Measurements from ENCODE around the gene SMURF1. TPM values are rescaled to one million over a fixed set of nuclear protein-coding genes. Genes with fewer than 3 reads are reported as not detected.
"Not testable (repeated sequence)": the region's sequence is repeated elsewhere in the genome, so short reads cannot be mapped to it uniquely, and the experiment has no call there.

SMURF1 gene
- total and polyA plus RNA-seq, 5 donors: 4.5 to 14.7 (median 9.5) TPM

DNA sequence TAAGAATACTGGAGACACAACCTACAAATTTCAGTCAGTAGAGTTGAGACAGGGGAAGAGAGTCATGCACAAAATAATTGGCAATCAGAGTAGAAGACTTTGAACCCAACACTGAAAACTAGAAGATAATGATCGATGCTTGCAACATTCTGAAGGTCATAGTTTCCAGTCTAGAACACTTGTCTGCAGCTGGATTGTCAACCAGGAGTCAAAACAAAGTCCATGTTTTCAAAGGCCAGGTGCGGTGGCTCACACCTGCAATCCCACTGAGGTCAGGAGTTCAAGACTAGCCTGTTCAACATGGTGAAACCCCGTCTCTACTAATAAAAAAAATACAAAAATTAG, 26.8 kb upstream of the SMURF1 start:
- Histone ChIP-seq H3K27me3 (ENCODE audit: control insufficient read depth, insufficient read depth) (no peaks in the 10 kb centered on the region), H3K4me3 (ENCODE audit: low read length) (no peak overlapping the region), H3K27ac (ENCODE audit: low read length) (no peak overlapping the region), H3K9me3 (ENCODE audit: control insufficient read depth, low read length) (no peaks in the 10 kb centered on the region), H3K4me1 (ENCODE audit: control insufficient read depth, insufficient read depth, low read length) (no peaks in the 10 kb centered on the region)
- ATAC-seq (no peak), DNase-seq (no peak)
- 88% methylated on average over 3 of the region's 3 CpGs for WGBS
- intact Hi-C loops (cut with DNase I): no loop called here

DNA sequence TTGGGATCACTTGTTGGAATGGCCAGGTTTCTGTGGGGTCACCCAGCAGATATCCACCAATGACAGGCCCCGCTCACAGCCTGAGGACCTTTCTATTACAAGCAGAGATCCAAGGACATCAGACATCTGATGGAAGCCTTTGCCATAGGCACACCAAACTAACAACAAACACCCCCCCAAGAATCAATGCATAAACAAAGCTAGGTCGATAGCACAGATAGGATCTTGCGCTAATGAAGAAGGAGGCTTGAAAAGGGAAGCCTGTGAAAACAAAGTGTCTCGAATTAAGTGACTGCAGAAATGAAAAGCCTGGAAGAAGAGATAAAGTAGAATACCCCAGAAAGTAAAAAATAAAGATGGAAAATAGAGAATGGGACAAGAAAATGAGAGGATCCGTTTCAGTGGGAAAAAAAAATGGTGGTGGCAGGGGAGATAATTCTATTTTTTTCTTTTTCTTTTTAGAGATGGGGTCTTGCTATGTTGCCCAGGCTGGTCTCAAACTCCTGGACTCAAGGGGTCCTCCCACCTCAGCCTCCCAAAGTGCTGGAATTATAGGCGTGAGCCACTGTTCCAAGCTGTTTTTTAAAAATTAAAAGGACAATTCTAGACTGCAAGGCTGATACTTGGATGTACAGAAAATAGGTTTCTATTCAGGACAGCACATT, 26.3 kb upstream of the SMURF1 start:
- Histone ChIP-seq H3K27ac (ENCODE audit: low read length) (no peak overlapping the region), H3K4me1 (ENCODE audit: control insufficient read depth, insufficient read depth, low read length) (no peaks in the 10 kb centered on the region), H3K9me3 (ENCODE audit: control insufficient read depth, low read length) (no peaks in the 10 kb centered on the region), H3K27me3 (ENCODE audit: control insufficient read depth, insufficient read depth) (no peaks in the 10 kb centered on the region), H3K4me3 (ENCODE audit: low read length) (no peak overlapping the region)
- intact Hi-C loops (cut with DNase I): no loop called here
- ATAC-seq: no peak
- no peak for DNase-seq
- WGBS: 81% methylated on average over 6 of the region's 6 CpGs

DNA sequence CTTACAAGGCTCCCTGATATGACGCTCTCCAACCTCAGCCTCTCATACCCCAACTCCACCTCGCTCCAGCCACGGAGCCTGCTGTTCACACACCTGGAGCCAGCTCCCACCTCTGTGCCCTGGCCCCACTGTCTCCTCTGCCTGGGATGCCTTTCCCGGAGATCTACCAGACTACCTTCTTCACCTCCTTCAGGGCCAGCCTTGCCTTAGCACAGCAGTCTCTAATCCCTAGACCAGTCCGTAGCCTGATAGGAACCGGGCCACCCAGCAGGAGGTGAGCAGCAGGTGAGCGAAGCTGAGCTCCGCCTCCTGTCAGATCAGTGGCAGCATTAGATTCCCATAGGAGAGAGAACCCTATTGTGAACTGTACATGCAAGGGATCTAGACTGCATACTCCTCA, 23.2 kb upstream of the SMURF1 start:
- no peak for DNase-seq
- no peak overlapping the region for H3K27ac ChIP-seq (ENCODE audit: low read length)
- WGBS: 77% methylated on average over 8 of the region's 8 CpGs
- no peak for ATAC-seq
- no peak overlapping the region for H3K4me3 ChIP-seq (ENCODE audit: low read length)
- no peaks in the 10 kb centered on the region for H3K4me1 ChIP-seq (ENCODE audit: control insufficient read depth, insufficient read depth, low read length)
- intact Hi-C loops (cut with DNase I): no loop called here
- no peaks in the 10 kb centered on the region for H3K27me3 ChIP-seq (ENCODE audit: control insufficient read depth, insufficient read depth)
- no peaks in the 10 kb centered on the region for H3K9me3 ChIP-seq (ENCODE audit: control insufficient read depth, low read length)

GRCh38 chr7:99165816-99166215, 21.9 kb upstream of the SMURF1 start:
- no peak for DNase-seq
- no peak overlapping the region for H3K4me3 ChIP-seq (ENCODE audit: low read length)
- no peak overlapping the region for H3K27ac ChIP-seq (ENCODE audit: low read length)
- no peak for ATAC-seq
- WGBS: 69% methylated on average over 3 of the region's 3 CpGs
- no peaks in the 10 kb centered on the region for H3K4me1 ChIP-seq (ENCODE audit: control insufficient read depth, insufficient read depth, low read length)
- no peaks in the 10 kb centered on the region for H3K27me3 ChIP-seq (ENCODE audit: control insufficient read depth, insufficient read depth)
- intact Hi-C loops (cut with DNase I): no loop called here
- H3K9me3 ChIP-seq (ENCODE audit: control insufficient read depth, low read length): no peaks in the 10 kb centered on the region

DNA sequence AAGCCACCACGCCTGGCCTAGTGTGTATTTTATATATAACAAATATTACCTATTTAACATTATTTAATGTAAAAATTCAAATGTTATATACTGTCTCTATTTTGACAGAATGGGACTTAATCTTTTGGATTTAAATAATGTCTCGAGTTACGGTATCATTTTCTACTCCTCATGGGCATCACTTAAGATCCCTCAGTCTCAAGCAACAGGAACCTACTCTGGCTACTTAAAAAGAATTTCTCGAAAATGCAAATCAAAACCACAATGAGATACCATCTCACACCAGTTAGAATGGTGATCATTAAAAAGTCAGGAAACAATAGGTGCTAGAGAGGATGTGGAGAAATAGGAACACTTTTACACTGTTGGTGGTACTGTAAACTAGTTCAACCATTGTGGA, 19.8 kb upstream of the SMURF1 start:
- intact Hi-C loops (cut with DNase I); H3K4me1 ChIP-seq (ENCODE audit: control insufficient read depth, insufficient read depth, low read length); H3K4me3 ChIP-seq (ENCODE audit: low read length); DNase-seq; ATAC-seq; H3K27me3 ChIP-seq (ENCODE audit: control insufficient read depth, insufficient read depth); H3K27ac ChIP-seq (ENCODE audit: low read length); H3K9me3 ChIP-seq (ENCODE audit: control insufficient read depth, low read length): not testable (repeated sequence)
- WGBS: 85% methylated on average over 4 of the region's 4 CpGs

DNA sequence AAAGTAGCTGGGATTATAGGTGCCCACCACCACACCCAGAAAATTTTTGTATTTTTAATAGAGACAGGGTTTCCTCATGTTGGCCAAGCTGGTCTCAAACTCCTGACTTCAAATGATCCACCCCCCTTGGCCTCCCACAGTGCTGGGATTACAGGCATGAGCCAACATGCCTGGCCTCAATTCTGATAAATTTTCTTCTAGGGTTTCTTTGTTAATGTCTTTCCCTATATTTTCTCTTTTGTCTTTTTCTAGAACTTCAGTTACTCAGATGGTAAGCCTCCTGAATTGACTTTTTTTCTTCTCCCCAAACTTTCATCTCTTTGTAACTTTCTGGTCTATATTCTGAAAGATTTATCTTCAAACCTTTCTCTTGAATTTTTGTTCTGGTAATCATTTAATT, 12.7 kb upstream of the SMURF1 start:
- ATAC-seq (no peak), DNase-seq (no peak)
- no peaks in the 10 kb centered on the region for H3K9me3 ChIP-seq (ENCODE audit: control insufficient read depth, low read length)
- no peak overlapping the region for H3K27ac ChIP-seq (ENCODE audit: low read length)
- H3K27me3 ChIP-seq (ENCODE audit: control insufficient read depth, insufficient read depth): no peaks in the 10 kb centered on the region
- no peaks in the 10 kb centered on the region for H3K4me1 ChIP-seq (ENCODE audit: control insufficient read depth, insufficient read depth, low read length)
- intact Hi-C loops (cut with DNase I): no loop called here
- H3K4me3 ChIP-seq (ENCODE audit: low read length): no peak overlapping the region

GRCh38 chr7:99155211-99155610, 11.3 kb upstream of the SMURF1 start:
- Histone ChIP-seq H3K9me3 (ENCODE audit: control insufficient read depth, low read length) (no peaks in the 10 kb centered on the region), H3K4me3 (ENCODE audit: low read length) (no peak overlapping the region), H3K27me3 (ENCODE audit: control insufficient read depth, insufficient read depth) (no peaks in the 10 kb centered on the region), H3K4me1 (ENCODE audit: control insufficient read depth, insufficient read depth, low read length) (no peaks in the 10 kb centered on the region), H3K27ac (ENCODE audit: low read length) (no peak overlapping the region)
- intact Hi-C loops (cut with DNase I): no loop called here
- 55% methylated on average over 1 of the region's 1 CpG for WGBS
- DNase-seq (no peak), ATAC-seq (no peak)

GRCh38 chr7:99146979-99147378, 3.1 kb upstream of the SMURF1 start:
- ATAC-seq (no peak), DNase-seq (no peak)
- no peak overlapping the region for H3K4me3 ChIP-seq (ENCODE audit: low read length)
- intact Hi-C loops (cut with DNase I): loop anchor here in 2 of 4 donors (10.0 kb wide), 1 partner anchor 102 kb away; no protein-coding TSS in a partner anchor
- H3K27ac ChIP-seq (ENCODE audit: low read length): no peak overlapping the region
- H3K9me3 ChIP-seq (ENCODE audit: control insufficient read depth, low read length): no peaks in the 10 kb centered on the region
- 81% methylated on average over 4 of the region's 4 CpGs for WGBS
- no peaks in the 10 kb centered on the region for H3K27me3 ChIP-seq (ENCODE audit: control insufficient read depth, insufficient read depth)
- peaks cover 3% of the 10 kb centered on the region for H3K4me1 ChIP-seq (ENCODE audit: control insufficient read depth, insufficient read depth, low read length)

DNA sequence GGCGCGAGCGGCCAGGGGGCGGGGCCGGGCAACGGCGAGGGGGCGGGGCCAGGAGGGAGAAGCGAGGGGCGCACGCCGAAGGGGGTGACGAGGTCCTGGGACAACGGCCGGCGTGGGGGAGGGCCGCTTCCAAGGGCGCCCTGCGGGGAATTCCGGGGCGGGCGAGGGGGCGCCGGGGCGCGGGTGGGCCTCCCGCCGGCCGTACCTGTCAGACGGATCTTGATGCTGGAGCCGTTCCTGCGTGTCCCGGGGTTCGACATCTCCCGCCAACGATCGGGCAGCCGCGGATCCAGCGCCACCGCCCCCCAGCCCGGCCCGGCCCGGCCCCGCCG, 421 bp downstream of the SMURF1 start:
- ATAC-seq (peak in 1 of 2 donors; percentile 0), DNase-seq (no peak)
- intact Hi-C loops (cut with DNase I): loop anchor here in 2 of 4 donors (10.0 kb wide), 1 partner anchor 99 kb away; no protein-coding TSS in a partner anchor
- under 1% methylated on average over 45 of the region's 46 CpGs for WGBS
- Histone ChIP-seq H3K4me1 (ENCODE audit: control insufficient read depth, insufficient read depth, low read length) (peaks cover 5% of the 10 kb centered on the region), H3K27me3 (ENCODE audit: control insufficient read depth, insufficient read depth) (no peaks in the 10 kb centered on the region), H3K4me3 (ENCODE audit: low read length) (peak overlapping the region; percentile 100), H3K27ac (ENCODE audit: low read length) (peak overlapping the region; percentile 95), H3K9me3 (ENCODE audit: control insufficient read depth, low read length) (no peaks in the 10 kb centered on the region)

DNA sequence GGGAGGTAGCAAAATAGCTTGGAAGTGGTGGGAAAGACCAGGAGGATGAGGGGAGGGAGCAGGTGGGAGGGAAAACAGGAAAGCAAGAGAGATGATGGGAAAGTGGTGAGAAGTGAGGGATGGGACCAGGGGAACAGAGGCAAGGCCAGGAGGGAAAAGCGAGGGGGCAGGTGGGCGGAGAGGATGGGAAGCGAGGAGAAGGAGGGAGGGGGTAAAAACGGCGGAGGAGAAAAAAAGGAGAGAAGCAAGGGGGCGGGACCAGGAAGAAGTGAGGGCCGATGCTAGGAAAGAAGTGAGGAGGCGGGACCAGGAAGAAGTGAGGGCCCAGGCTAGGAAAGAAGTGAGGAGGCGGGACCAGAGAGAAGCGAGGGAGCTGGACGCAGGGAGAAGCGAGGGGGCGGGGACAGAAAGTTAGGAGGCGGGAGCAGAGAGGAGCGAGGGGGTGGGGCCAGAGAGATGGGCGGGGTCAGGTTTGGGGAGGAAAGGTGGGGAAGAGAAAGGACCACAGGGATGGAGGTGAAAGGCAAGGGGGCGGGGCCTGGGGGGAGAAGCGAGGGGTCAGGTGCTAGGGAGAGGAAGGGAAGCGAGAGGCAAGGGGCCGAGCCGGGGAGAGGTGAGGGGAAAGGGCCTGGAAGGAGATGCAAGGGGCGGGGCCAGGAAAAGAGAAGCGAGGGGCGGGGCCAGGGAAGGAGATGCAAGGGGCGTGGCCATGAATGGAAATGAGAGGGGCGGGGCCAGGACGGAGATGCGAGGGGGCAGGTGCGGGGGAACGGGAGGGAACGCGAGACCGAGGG, 984 bp downstream of the SMURF1 start:
- Histone ChIP-seq H3K27ac (ENCODE audit: low read length) (peak overlapping the region; percentile 99), H3K4me1 (ENCODE audit: control insufficient read depth, insufficient read depth, low read length) (peaks cover 5% of the 10 kb centered on the region), H3K27me3 (ENCODE audit: control insufficient read depth, insufficient read depth) (no peaks in the 10 kb centered on the region), H3K9me3 (ENCODE audit: control insufficient read depth, low read length) (no peaks in the 10 kb centered on the region), H3K4me3 (ENCODE audit: low read length) (peak overlapping the region; percentile 100)
- DNase-seq (peak; percentile 95 to 97 (median 96)), ATAC-seq (peak; percentile 86 to 92)
- intact Hi-C loops (cut with DNase I): loop anchor here in 2 of 4 donors (10.0 kb wide), 1 partner anchor 98 kb away; no protein-coding TSS in a partner anchor
- WGBS: 12% methylated on average over 33 of the region's 33 CpGs

DNA sequence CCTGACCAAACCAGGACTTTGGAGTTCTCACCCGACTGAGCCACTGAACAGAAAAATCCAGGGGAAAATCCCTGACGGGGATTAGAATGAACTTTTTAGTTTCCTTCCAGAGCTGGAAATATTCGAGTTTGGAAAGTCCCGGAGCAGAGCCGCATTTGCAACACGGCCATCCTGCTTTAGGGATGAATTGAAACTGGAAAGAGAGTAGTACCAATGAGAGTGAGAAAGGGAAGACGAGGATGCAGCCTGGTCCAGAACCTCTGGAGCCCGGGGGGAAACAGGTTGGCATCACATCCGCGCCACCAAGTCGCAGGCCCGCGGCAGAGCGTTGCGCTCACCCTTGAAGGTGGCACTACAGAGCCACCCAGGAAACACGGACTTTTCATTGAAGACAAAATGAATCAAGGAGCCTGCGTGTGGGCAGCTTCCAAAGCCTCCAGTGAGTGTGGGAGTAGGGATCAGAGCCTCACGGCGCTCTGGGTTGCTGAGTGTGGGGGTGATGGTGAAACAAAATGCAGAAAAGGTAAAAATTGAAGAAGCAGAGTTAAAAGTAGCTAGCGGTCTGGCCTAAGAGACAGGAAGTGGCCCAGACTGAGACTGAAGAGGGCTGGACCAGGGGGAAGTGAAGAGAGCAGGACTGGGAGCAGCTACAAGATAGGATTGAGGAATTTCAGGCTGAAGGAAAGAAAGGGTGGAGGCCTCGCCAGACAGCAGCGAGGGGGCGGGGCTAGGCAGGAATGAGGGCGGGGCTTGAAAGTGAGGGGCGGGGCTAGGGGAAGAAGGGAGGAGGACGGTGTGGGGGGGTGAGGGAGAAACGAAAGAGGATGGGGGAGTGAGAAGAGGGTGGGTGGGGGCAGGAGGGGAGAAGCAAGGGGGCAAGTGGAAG, 1.8 kb downstream of the SMURF1 start:
- Histone ChIP-seq H3K9me3 (ENCODE audit: control insufficient read depth, low read length) (no peaks in the 10 kb centered on the region), H3K4me3 (ENCODE audit: low read length) (peak overlapping the region; percentile 100), H3K27ac (ENCODE audit: low read length) (peak overlapping the region; percentile 99), H3K4me1 (ENCODE audit: control insufficient read depth, insufficient read depth, low read length) (peaks cover 5% of the 10 kb centered on the region), H3K27me3 (ENCODE audit: control insufficient read depth, insufficient read depth) (no peaks in the 10 kb centered on the region)
- intact Hi-C loops (cut with DNase I): loop anchor here in 2 of 4 donors (10.0 kb wide), 1 partner anchor 97 kb away; no protein-coding TSS in a partner anchor
- peak; percentile 61 to 86 (median 83) for DNase-seq
- WGBS: 14% methylated on average over 27 of the region's 27 CpGs
- peak; percentile 79 to 83 for ATAC-seq

Measured in right cardiac atrium (tissue), 5 donors.